ENCODE measurements around the gene SYNE1.

GRCh38 chr6:152338335-152339125 lies 298.6 kb downstream of the SYNE1 start:
- TF ChIP-seq CTCF (IDR thresholded peaks at IDR 0.05 in 4 of 5, conservative IDR thresholded peaks at IDR 0.05 in 1 of 5), result peak; percentile 49 to 87 (median 77)
- TF ChIP-seq POLR2A (IDR thresholded peaks at IDR 0.05), result no peak
